SJCRH30 (cell line): ENCODE results near the gene TEDC1. TPM values are rescaled to one million over a fixed set of nuclear protein-coding genes. Genes with fewer than 3 reads are reported as not detected.

Experiments used
- DNase-seq, 2 experiments: peaks; one replicate each; pipeline ENCODE4 v3.0.0-alpha.2; 2015 to 2020
- H3K27ac ChIP-seq: fragments of 250-450 bp; sonication (Bioruptor Pico); 2 replicates; pipeline ENCODE4 v1.5.1; 2020; ENCODE audit warnings: mild to moderate bottlenecking, moderate library complexity
- H3K27me3 ChIP-seq: fragments of 250-450 bp; sonication (Bioruptor Pico); 2 replicates; pipeline ENCODE4 v1.5.1; 2020; ENCODE audit warnings: mild to moderate bottlenecking, moderate library complexity
- H3K36me3 ChIP-seq: fragments of 250-450 bp; sonication (Bioruptor Pico); 2 replicates; pipeline ENCODE4 v1.5.1; 2020; ENCODE audit warnings: mild to moderate bottlenecking, moderate library complexity
- H3K4me1 ChIP-seq: fragments of 250-450 bp; sonication (Bioruptor Pico); 2 replicates; pipeline ENCODE4 v1.5.1; 2020; ENCODE audit warnings: mild to moderate bottlenecking, moderate library complexity
- H3K4me3 ChIP-seq: fragments of 250-450 bp; sonication (Bioruptor Pico); 2 replicates; pipeline ENCODE4 v1.5.1; 2020; ENCODE audit warnings: mild to moderate bottlenecking, moderate library complexity
- H3K9me3 ChIP-seq: fragments of 250-450 bp; sonication (Bioruptor Pico); replicated peaks from 2 replicates; pipeline ENCODE4 v1.5.1; 2020; ENCODE audit warnings: mild to moderate bottlenecking, moderate library complexity
- total RNA-seq: library from RNA; depleted of rRNA; stranded (reverse); fragments of >200 nt; shearing (Covaris generic); gene quantifications from 2 replicates; pipeline ENCODE4 v1.2.3, GENCODE V29; 2014

TEDC1 gene
- total RNA-seq, 1 experiment from 2014 or later, result 37.4 TPM

DNA sequence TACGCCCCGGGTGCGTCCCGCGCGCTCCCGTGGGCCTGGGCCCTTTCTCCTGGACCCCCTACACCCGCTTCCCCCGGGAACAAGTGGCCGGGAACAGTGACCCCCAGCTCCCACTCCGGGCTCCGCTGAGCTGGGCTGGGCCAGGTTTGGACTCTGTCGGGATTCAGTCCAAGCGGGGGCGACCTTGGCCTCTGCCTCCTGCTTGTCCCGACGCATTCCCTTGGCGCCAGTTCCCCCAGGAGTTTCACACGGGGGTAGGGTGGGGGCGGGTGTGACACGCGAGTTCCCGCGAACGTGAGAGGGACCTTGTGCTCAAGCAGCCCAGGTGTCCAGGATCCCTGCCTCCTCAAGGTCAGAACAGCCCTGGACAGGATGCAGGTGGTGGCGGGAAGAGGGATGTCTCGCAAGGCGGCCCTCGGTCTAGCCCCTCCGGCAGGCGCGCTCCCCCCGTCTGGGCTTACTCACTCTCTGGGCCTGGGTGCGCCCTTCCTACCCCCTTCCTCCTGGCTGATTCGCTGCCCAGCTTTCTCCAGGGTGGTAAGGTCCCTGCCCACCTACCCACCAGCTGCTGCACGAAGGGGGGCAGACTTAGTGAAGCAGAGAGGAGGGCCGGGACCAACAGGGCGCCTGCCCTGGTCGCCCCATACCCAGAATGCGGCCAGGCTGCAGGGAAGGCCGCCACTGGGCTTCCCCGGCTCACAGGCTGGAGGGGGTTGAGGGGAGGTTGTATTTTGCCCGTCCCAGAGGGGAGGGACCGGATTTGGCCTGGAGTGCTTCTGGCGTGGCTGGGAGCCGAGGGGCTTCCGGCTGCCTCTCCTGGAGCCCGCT, 15.6 kb upstream of the TEDC1 start:
- no peaks in the 10 kb centered on the region for H3K9me3 ChIP-seq
- H3K4me1 ChIP-seq, result peaks cover 17% of the 10 kb centered on the region; the same call in 1 of the 2 replicates
- DNase-seq, result peak; percentile 84

DNA sequence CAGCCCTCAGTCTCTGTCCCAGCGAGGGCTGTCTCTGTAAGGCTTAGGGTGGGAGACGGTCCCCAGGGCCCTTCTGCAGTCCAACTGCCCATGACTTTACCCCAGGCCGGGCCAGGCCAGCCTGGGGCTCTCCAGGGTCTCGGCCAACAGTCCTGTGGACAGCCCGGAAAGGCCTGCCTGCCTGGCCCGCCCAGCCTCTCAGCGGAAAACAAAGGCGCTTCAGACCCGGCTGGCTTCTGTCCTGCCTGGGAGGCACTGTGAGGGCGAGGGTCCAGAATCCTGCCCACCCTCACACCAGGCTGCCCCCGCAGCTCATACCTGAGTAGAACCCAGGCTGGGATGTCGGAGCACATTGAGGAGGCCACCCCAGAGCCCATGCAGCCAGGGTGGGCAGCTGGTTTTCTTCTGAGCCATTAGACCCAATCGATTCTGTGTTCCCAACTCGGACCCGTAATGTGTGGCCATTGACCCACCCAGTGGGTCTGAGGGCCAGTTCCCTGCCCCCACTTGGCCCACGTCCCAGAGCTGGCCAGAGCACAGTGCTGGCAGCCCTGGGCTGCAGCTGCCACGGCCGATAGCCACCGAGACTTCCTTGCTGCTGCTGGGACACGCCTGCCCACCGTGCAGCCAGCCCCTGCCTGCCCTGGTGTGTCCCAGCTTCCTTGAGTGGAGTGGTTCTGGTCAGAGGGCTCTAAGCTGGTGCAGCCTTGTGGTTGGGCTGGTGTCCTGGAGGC, 14.8 kb upstream of the TEDC1 start:
- Histone ChIP-seq H3K4me1 (peaks cover 15% of the 10 kb centered on the region; the same call in 1 of the 2 replicates), H3K27me3 (no peaks in the 10 kb centered on the region)

More for the DNA sequence above, 15.6 kb upstream of the TEDC1 start:
- Histone ChIP-seq H3K27me3 (no peaks in the 10 kb centered on the region), H3K27ac (peak overlapping the region; percentile 84), H3K4me3 (peak overlapping the region; percentile 92), H3K36me3 (no peaks in the 10 kb centered on the region)

DNA sequence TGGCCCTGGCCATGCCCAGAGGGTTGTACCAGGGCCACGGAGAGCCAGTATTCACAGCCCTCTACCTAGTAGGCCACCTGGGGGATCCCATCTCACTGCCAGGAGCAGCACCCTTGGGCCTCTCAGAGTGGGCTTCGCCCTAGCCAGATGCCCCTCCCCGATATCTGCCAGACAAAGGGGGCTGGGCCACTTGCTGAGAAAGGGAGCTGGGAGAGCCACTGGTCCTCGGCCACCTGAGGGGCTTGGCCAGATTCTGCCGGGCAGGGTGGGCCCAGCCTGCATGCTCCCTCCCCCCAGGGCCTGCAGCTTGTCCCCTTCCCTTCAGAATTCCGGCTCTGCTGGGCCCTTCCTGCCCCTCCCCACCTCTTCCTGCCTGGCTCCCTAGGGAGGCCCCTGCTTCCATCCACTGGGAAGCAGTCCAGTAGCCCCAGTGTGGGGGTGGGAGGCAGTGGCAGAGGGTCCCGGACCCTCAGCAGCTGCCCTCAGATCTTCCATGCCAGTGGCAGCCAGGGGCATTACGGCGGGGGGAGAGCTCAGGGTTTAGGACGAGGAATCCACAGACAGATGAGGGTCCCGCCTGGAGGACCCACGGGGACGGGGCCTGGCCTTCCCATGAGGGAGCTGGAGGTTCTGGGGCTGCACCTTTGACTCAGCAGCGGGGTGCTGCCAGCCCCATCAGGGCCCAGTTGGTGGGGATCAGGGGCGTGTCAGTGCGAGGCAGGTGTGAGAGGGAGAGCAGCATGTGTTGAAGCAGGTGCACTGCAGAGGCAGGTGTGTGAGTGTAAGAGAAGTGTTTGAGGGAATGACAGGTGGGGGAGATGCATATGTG, 14.0 kb upstream of the TEDC1 start:
- peaks cover 16% of the 10 kb centered on the region for H3K4me1 ChIP-seq
- H3K27ac ChIP-seq, result peak overlapping the region; percentile 84
- no peaks in the 10 kb centered on the region for H3K36me3 ChIP-seq
- H3K27me3 ChIP-seq, result no peaks in the 10 kb centered on the region
- DNase-seq, result no peak
- H3K9me3 ChIP-seq, result no peaks in the 10 kb centered on the region
- H3K4me3 ChIP-seq, result peak overlapping the region; percentile 92

More for the DNA sequence above, 14.8 kb upstream of the TEDC1 start:
- DNase-seq, result peak; percentile 76 to 77
- Histone ChIP-seq H3K27ac (peak overlapping the region; percentile 84), H3K36me3 (no peaks in the 10 kb centered on the region), H3K9me3 (no peaks in the 10 kb centered on the region), H3K4me3 (peak overlapping the region; percentile 92)

DNA sequence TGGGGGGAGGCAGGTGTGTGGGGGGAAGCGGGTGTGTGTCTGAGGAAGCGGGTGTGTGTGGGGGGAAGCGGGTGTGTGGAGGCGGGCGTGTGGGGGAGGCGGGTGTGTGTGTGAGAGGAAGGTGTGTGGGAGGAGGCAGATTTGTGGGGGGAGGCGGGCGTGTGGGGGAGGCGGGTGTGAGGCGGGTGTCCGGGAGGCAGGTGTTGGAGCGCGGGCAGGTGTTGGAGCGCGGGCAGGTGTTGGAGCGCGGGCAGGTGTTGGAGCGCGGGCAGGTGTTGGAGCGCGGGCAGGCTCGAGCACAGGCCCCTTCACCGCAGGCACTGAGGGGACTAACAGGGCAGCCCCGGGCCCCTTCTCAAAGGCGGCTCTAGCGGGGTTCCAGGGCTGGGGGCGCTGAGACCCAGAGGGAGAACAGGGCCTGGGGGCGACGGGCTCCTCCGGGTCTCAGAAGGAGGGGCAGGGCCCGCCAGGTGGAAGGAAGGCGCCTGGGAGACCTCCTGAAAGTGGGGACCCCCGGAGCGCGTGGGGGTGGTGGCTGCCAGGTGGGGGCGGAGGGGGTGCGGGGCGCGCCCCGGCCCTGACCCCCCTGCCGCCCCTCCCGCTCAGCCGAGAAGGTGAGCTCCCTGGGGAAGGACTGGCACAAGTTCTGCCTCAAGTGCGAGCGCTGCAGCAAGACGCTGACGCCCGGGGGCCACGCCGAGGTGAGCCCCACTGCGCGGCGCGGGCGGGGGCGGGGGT, 13.2 kb upstream of the TEDC1 start:
- H3K36me3 ChIP-seq, result no peaks in the 10 kb centered on the region
- H3K27ac ChIP-seq, result no peak overlapping the region
- H3K9me3 ChIP-seq, result no peaks in the 10 kb centered on the region
- no peaks in the 10 kb centered on the region for H3K27me3 ChIP-seq
- no peak for DNase-seq
- no peak overlapping the region for H3K4me3 ChIP-seq
- peaks cover 24% of the 10 kb centered on the region for H3K4me1 ChIP-seq

DNA sequence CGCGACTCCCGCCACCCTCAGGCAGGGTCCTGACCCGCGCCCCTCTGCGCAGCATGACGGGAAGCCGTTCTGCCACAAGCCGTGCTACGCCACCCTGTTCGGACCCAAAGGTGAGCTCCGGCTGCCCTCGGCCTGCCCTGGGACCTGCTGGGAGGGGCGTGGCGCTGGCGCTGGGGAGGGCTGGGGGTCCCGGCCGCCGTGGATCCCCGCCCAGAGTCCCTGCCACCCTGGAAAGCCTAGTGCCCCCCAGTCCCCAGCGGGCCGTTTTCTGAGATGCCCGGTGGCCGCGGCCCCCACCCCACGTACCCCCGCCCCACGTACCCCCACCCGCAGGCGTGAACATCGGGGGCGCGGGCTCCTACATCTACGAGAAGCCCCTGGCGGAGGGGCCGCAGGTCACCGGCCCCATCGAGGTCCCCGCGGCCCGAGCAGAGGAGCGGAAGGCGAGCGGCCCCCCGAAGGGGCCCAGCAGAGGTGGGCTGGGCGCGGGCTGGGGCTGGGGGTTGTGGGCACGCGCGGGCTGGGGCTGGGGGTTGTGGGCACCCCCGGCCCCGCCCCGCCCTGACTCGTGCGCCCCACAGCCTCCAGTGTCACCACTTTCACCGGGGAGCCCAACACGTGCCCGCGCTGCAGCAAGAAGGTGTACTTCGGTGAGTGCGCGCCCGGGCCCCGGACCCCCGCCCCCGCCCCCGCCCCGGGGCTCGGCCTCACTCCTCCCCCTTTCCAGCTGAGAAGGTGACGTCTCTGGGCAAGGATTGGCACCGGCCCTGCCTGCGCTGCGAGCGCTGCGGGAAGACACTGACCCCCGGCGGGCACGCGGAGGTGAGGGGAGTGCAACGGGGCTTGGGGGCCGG, 12.4 kb upstream of the TEDC1 start:
- no peak overlapping the region for H3K27ac ChIP-seq
- no peak for DNase-seq
- H3K4me3 ChIP-seq, result no peak overlapping the region
- H3K9me3 ChIP-seq, result no peaks in the 10 kb centered on the region
- H3K36me3 ChIP-seq, result no peaks in the 10 kb centered on the region
- peaks cover 28% of the 10 kb centered on the region for H3K4me1 ChIP-seq
- H3K27me3 ChIP-seq, result no peaks in the 10 kb centered on the region

DNA sequence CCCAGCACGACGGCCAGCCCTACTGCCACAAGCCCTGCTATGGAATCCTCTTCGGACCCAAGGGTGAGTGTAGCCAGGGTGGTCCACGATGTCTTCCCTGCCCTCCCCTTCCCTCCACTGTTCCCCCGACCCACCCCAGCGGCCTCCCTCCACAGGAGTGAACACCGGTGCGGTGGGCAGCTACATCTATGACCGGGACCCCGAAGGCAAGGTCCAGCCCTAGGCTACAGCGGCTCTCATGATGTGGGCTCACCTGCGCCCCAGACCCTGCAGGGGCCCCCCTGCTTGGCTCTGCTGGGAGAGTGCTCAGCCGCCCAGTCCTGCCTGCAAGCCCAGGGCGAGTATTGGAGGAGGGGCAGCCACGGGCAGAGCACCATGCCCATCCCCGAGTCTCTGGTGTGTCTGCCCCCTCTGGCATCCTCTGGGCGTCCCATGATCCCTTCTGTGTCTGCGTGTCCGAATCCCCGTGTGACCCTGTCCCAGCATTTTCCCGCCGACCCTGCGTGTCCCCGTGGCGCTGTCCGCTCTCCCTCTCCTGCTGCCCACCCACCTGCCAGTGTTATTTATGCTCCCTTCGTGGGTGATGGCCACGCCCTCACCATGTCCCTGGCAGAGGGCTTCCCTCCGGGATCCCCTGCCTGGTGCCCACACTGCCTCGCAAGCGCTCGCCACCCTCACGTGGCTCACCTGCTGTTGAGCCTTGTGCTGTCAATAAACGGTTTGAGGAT, 11.5 kb upstream of the TEDC1 start:
- Histone ChIP-seq H3K4me3 (no peak overlapping the region), H3K27ac (no peak overlapping the region), H3K36me3 (no peaks in the 10 kb centered on the region), H3K9me3 (no peaks in the 10 kb centered on the region), H3K4me1 (peaks cover 38% of the 10 kb centered on the region), H3K27me3 (no peaks in the 10 kb centered on the region)
- DNase-seq, result no peak

DNA sequence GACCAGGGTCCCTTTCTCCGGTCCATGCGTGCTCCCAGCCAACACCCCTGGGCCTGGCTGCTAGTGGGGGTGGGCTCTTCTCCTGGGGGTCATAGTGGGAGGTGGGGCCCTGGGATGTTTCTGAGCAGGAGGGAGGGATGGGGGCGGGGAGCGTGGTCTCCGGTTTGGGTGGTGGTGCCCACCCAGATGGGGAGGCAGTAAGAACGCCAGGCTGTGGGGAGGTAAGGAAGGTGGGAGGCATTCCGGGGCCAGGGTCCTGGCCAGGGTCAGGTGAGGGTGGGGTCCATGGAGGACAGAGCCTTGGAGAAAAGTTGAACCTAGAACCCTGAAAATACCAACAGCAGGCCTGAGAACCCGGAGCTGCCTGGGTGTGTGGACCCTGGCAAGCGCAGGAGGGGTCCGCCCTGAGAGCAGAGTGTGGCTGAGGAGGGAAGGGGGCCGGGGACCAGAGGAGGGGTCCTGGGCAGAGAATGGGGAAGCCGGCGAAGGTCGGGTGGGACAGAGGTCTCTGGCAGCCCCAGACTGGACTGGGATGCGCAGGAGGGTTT, 10.8 kb upstream of the TEDC1 start:
- no peak for DNase-seq
- Histone ChIP-seq H3K36me3 (no peaks in the 10 kb centered on the region), H3K27ac (peak overlapping the region; percentile 95; the same call in 1 of the 2 replicates), H3K4me1 (peaks cover 42% of the 10 kb centered on the region), H3K4me3 (no peak overlapping the region), H3K27me3 (no peaks in the 10 kb centered on the region), H3K9me3 (no peaks in the 10 kb centered on the region)

DNA sequence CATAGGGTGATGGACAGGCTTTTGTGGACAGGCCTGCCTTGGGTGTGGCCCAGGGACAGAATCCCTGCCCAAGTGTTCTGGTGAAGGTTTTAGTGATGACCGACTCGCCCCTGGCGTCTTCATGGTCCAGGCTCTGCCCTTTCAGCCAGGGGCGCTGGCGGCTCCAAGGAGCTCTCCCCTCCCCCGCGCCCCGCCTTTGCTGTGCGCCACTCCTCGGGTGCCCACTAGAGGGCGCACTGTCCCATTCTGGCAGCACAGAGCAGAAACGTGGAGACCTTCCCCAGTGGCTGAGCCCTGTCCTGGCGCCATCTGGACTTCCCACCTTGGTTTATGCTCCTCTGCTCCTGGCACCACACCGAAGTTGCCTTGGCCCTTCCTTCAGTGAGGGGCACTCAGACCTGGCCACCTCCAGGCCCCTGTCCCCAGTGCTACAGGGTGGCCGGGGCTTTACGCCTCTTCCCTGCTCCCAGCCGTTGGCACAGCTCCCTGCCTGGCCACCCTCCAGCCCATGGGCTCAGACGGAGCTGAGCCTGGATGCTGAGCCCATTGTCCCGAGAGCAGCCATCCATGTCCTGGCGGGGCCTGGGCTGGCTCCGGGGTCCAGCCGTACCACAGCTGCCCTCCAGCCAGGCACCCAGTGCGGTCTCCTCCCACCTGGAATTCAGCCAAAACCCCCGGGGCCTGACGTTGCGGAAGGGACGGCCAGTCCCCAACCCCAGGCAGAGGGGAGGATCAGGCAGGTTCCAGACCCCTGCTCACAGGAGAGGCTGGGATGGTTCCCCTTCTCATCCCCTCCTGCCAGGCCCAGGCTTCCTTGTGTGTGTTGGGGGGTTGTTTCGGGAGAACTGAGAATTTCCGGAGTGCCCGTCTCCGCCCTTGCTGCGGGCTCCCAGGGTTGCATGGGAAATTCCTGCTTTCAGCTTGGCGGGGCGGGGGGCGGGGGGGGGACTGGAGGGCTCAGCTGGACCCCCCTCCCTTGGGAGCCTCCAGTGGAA, 9.9 kb upstream of the TEDC1 start:
- Histone ChIP-seq H3K9me3 (no peaks in the 10 kb centered on the region), H3K27me3 (no peaks in the 10 kb centered on the region), H3K27ac (peak overlapping the region; percentile 95), H3K4me3 (peak overlapping the region; percentile 53), H3K4me1 (peaks cover 42% of the 10 kb centered on the region), H3K36me3 (no peaks in the 10 kb centered on the region)
- DNase-seq, result peak; percentile 92 to 95

DNA sequence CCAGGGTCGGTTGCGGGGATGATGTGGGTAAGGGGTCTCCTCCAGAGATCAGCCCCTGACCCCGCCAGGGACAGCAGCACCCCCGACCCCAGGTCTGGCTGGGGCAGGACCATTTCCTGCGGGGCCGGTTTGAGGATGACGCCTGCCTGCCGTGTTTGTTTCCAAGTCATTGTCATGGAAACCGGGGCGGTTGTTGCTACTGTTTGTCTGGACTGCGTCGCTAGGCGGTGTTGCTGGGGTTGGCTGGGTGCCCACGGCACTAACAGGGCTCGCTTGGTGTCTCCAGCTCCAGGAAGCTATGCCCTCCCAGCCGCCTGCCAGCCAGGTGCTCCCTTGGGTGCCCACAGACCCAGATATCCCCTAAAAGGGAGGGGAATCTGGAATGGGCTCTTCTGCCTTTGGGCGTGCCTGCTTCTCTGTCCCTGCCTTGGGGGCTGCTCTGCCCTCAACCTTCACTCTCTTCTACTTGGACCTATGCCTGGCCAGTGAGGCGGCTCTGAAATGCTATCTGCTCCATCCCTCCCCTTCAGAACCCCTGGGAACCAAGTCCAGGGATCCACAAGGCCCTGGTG, 9.1 kb upstream of the TEDC1 start:
- H3K36me3 ChIP-seq, result no peaks in the 10 kb centered on the region
- H3K4me3 ChIP-seq, result peak overlapping the region; percentile 53
- peaks cover 37% of the 10 kb centered on the region for H3K4me1 ChIP-seq
- peak overlapping the region; percentile 95 for H3K27ac ChIP-seq
- no peaks in the 10 kb centered on the region for H3K27me3 ChIP-seq
- no peaks in the 10 kb centered on the region for H3K9me3 ChIP-seq
- DNase-seq, result peak; percentile 95 to 97

DNA sequence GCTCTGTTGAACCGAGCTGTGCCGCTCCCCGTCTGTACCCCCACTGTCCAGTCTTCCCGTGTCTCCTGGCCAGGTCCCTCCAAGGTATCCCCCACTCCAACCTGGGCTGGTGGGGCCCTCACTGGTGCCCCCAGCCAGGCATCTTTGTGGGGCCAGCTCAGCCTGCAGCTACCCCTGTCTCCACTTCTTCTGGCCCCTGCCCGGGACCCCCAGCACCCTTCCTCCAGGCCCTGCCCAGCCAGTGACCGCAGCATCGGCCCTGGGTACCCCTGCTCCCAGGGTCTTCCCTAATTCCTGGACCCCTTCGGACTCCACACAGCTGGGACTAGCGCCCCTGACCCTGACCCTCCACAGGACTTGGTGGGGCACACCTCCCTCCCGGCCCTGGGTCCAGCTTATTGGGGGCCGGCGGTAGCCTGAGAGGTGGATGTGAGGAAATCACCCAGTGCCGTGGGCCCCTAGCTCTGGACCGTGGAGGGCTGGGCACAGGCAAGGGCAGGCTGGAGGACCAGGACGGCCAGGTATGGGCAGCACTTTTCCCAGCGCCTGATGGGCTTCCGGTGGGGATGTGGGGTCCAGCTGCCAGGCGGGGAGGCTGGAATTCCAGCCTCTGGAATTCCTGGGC, 8.4 kb upstream of the TEDC1 start:
- H3K27ac ChIP-seq, result peak overlapping the region; percentile 95
- H3K9me3 ChIP-seq, result no peaks in the 10 kb centered on the region
- H3K27me3 ChIP-seq, result no peaks in the 10 kb centered on the region
- peaks cover 33% of the 10 kb centered on the region for H3K4me1 ChIP-seq
- H3K4me3 ChIP-seq, result no peak overlapping the region; the same call in 1 of the 2 replicates
- no peak for DNase-seq
- H3K36me3 ChIP-seq, result no peaks in the 10 kb centered on the region
